Astrocyte (in vitro differentiated cells and primary cell): ENCODE results near the gene RBBP8NL. TPM values are rescaled to one million over a fixed set of nuclear protein-coding genes. Genes with fewer than 3 reads are reported as not detected.

Experiments used
- DNase-seq: peaks from one replicate; pipeline ENCODE4 v3.0.0-alpha.2; 2010; ENCODE audit warnings: low read depth
- FAIRE-seq: peaks from 2 replicates; lab custom pipeline; 2011; peaks lifted over from hg19 to GRCh38; lab: Jason Lieb, UNC
- H2AFZ ChIP-seq: 2 replicates; pipeline ENCODE4 v1.6.0; 2012; ENCODE audit warnings: low read depth, low read length, inconsistent platforms
- H3K27ac ChIP-seq: 2 replicates; pipeline ENCODE4 v1.5.1; 2011; ENCODE audit warnings: low read depth, low read length, inconsistent platforms
- H3K27me3 ChIP-seq: 2 replicates; pipeline ENCODE4 v1.6.0; 2011; ENCODE audit warnings: low read length, inconsistent platforms; ENCODE audit not compliant: insufficient read depth
- H3K36me3 ChIP-seq: 2 replicates; pipeline ENCODE4 v1.5.1; 2011; ENCODE audit warnings: low read length, inconsistent platforms; ENCODE audit not compliant: insufficient read depth
- H3K4me1 ChIP-seq: 2 replicates; pipeline ENCODE4 v1.5.1; 2011; ENCODE audit warnings: low read length, inconsistent platforms; ENCODE audit not compliant: insufficient read depth
- H3K4me2 ChIP-seq: 2 replicates; pipeline ENCODE4 v1.6.0; 2012; ENCODE audit warnings: low read length, inconsistent platforms
- H3K4me3 ChIP-seq: 2 replicates; pipeline ENCODE4 v1.5.1; 2011; ENCODE audit warnings: low read depth, mild to moderate bottlenecking, low read length, inconsistent platforms; ENCODE audit not compliant: insufficient read depth
- H3K79me2 ChIP-seq: 2 replicates; pipeline ENCODE4 v1.6.0; 2012; ENCODE audit warnings: mild to moderate bottlenecking, low read length, inconsistent platforms; ENCODE audit not compliant: insufficient read depth
- H3K9ac ChIP-seq: 2 replicates; pipeline ENCODE4 v1.6.0; 2012; ENCODE audit warnings: mild to moderate bottlenecking, low read length, inconsistent platforms
- H3K9me3 ChIP-seq: 2 replicates; pipeline ENCODE4 v1.5.1; 2012; ENCODE audit warnings: low read depth, mild to moderate bottlenecking, low read length, inconsistent platforms; ENCODE audit not compliant: insufficient read depth
- H4K20me1 ChIP-seq: 2 replicates; pipeline ENCODE4 v1.6.0; 2012; ENCODE audit warnings: low read length, inconsistent platforms; ENCODE audit not compliant: insufficient read depth
- H3K27ac Mint-ChIP-seq: one replicate; pipeline ENCODE4 v1.8.0; 2021; ENCODE audit warnings: mild to moderate bottlenecking, mixed read lengths; ENCODE audit not compliant: unreplicated experiment
- H3K27me3 Mint-ChIP-seq: one replicate; pipeline ENCODE4 v1.8.0; 2021; ENCODE audit warnings: low read depth, mixed read lengths; ENCODE audit not compliant: unreplicated experiment
- H3K36me3 Mint-ChIP-seq: one replicate; pipeline ENCODE4 v1.8.0; 2021; ENCODE audit warnings: low read depth, mixed read lengths; ENCODE audit not compliant: unreplicated experiment
- H3K4me1 Mint-ChIP-seq: one replicate; pipeline ENCODE4 v1.8.0; 2021; ENCODE audit warnings: low read depth, mixed read lengths; ENCODE audit not compliant: unreplicated experiment
- H3K4me3 Mint-ChIP-seq: one replicate; pipeline ENCODE4 v1.8.0; 2021; ENCODE audit warnings: mild to moderate bottlenecking, moderate library complexity, mixed read lengths; ENCODE audit not compliant: unreplicated experiment
- H3K9me3 Mint-ChIP-seq: one replicate; pipeline ENCODE4 v1.8.0; 2021; ENCODE audit warnings: mild to moderate bottlenecking, mixed read lengths; ENCODE audit not compliant: unreplicated experiment
- EZH2 ChIP-seq: IDR thresholded peaks from 2 replicates; pipeline ENCODE4 v1.6.1; 2012; ENCODE audit warnings: mild to moderate bottlenecking, low read length, inconsistent platforms; ENCODE audit not compliant: insufficient read depth
- total RNA-seq: library from RNA; stranded (reverse); gene quantifications from 2 replicates; pipeline ENCODE4 v1.2.1, GENCODE V29; 2021
- TF ChIP-seq, protein P1 (sequence below): IDR thresholded peaks from 2 replicates; pipeline ENCODE4 v1.5.1; 2011; ENCODE audit warnings: low read depth, mild to moderate bottlenecking, inconsistent platforms, low read length, moderate library complexity; ENCODE audit not compliant: insufficient read depth

RBBP8NL gene
- total RNA-seq, 1 donor from 2014 or later, result 0.14 TPM

GRCh38 chr20:62407221-62407992 is 19.9 kb downstream of the RBBP8NL start, which contains the start of gene CABLES2:
TSS of gene CABLES2 (minus strand) at chr20:62407285. CDS start at chr20:62407276, 9 bp downstream.
- Histone ChIP-seq H3K9me3 (no peaks in the 10 kb centered on the region), H3K27ac (no peak within 1 kb of the TSS), H3K4me2 (peak within 1 kb of the TSS; percentile 96), H3K9ac (peak within 1 kb of the TSS; percentile 84), H2AFZ (peak within 1 kb of the TSS; percentile 69), H3K4me1 (peaks cover 8% of the 10 kb centered on the region), H4K20me1 (peaks cover 29% of the 10 kb centered on the region), H3K27me3 (no peaks in the 10 kb centered on the region), H3K4me3 (peak within 1 kb of the TSS; percentile 57), H3K36me3 (no peaks in the 10 kb centered on the region), H3K79me2 (peaks cover 4% of the 10 kb centered on the region)
- peaks cover 3% of the 10 kb centered on the region for H3K4me1 Mint-ChIP-seq
- no peaks in the 10 kb centered on the region for H3K9me3 Mint-ChIP-seq
- H3K27me3 Mint-ChIP-seq, result peaks cover 12% of the 10 kb centered on the region
- DNase-seq (peak; percentile 87), FAIRE-seq (no peak)
- H3K27ac Mint-ChIP-seq, result peak within 1 kb of the TSS; percentile 58
- no peak for TF ChIP-seq EZH2
- TF ChIP-seq, protein P1, sequence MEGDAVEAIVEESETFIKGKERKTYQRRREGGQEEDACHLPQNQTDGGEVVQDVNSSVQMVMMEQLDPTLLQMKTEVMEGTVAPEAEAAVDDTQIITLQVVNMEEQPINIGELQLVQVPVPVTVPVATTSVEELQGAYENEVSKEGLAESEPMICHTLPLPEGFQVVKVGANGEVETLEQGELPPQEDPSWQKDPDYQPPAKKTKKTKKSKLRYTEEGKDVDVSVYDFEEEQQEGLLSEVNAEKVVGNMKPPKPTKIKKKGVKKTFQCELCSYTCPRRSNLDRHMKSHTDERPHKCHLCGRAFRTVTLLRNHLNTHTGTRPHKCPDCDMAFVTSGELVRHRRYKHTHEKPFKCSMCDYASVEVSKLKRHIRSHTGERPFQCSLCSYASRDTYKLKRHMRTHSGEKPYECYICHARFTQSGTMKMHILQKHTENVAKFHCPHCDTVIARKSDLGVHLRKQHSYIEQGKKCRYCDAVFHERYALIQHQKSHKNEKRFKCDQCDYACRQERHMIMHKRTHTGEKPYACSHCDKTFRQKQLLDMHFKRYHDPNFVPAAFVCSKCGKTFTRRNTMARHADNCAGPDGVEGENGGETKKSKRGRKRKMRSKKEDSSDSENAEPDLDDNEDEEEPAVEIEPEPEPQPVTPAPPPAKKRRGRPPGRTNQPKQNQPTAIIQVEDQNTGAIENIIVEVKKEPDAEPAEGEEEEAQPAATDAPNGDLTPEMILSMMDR, result no peak
- peaks cover 5% of the 10 kb centered on the region for H3K36me3 Mint-ChIP-seq
- H3K4me3 Mint-ChIP-seq, result peak within 1 kb of the TSS; percentile 72

DNA sequence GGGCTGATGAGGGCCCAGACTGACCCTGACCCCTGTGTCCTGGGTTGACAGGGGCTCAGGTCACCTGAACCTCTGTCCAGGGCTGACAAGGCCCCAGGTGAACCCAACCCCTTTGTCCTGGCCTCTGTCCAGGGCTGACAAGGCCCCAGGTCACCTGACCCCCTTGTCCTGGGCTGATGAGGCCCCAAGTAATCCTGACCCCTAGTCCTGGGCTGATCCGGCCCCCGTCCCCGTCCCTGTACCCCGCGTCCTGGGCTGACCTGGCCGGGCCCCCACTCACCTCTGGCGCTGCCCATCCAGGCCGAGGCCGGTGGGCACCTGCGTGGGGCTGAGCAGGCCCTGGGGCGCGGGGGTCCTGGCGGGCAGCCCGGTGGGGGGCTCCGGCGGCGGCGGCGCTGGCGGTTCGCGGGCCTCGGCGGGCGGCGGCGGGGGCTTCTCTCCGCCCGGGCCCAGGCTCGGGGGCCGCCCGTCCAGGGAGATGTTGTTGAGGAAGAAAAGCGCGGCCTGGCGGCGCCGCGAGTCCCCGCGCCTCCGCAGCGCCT is 20.6 kb downstream of the RBBP8NL start:
- no peak overlapping the region for H3K27ac ChIP-seq
- no peaks in the 10 kb centered on the region for H3K9me3 Mint-ChIP-seq
- peaks cover 29% of the 10 kb centered on the region for H4K20me1 ChIP-seq
- no peaks in the 10 kb centered on the region for H3K27me3 ChIP-seq
- peak overlapping the region; percentile 84 for H3K9ac ChIP-seq
- no peak overlapping the region for H3K27ac Mint-ChIP-seq
- H3K4me3 ChIP-seq, result peak overlapping the region; percentile 57
- peaks cover 5% of the 10 kb centered on the region for H3K36me3 Mint-ChIP-seq
- peaks cover 3% of the 10 kb centered on the region for H3K4me1 Mint-ChIP-seq
- H3K4me1 ChIP-seq, result peaks cover 8% of the 10 kb centered on the region
- peak overlapping the region; percentile 96 for H3K4me2 ChIP-seq
- H3K79me2 ChIP-seq, result peaks cover 4% of the 10 kb centered on the region
- H2AFZ ChIP-seq, result no peak overlapping the region
- peak overlapping the region; percentile 72 for H3K4me3 Mint-ChIP-seq
- no peaks in the 10 kb centered on the region for H3K9me3 ChIP-seq
- TF ChIP-seq, protein P1, result no peak
- TF ChIP-seq EZH2, result no peak
- no peaks in the 10 kb centered on the region for H3K36me3 ChIP-seq
- FAIRE-seq, result no peak
- peaks cover 9% of the 10 kb centered on the region for H3K27me3 Mint-ChIP-seq
- DNase-seq, result no peak
